ENCODE data around the gene SRCIN1.

DNA sequence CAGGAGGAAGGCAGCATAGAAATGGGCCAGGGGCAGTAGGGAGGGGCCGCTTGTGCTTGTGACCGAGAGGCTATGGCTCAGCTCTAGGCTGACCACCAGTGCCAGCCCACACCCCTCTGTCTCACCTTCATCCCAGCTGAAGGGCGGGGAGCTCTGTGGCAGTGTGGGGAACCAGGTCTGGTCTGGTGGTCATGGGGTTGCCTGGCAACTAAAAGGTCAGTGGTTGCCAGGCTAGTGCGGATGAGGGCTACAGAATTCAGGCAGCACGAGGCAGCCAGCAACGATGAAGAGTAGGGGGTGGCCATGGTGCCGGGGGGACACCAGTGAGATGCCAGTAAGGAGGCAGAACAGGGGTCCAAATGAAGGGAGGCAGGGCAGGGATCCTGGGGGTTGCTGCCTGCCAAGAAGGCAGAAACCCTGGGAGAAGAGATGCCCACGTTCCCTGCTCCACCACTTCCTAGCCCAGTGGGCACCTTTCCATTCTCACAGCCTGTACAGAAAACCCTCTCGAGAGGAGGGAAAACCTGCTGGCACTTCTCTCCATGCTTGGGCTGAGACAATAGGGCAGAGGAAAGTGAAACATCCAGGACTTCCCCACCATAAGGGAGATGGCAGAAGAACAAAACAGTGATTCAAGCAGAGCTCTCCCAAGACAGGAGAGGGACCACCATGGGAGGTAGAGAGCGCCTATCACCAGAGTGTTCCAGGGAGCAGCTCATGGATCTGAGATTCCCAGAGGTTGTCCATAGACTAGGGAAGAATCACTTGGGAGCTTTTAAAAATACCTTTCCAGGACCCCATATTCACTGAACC lies 39.7 kb downstream of the SRCIN1 start:
- TF ChIP-seq, protein P1, sequence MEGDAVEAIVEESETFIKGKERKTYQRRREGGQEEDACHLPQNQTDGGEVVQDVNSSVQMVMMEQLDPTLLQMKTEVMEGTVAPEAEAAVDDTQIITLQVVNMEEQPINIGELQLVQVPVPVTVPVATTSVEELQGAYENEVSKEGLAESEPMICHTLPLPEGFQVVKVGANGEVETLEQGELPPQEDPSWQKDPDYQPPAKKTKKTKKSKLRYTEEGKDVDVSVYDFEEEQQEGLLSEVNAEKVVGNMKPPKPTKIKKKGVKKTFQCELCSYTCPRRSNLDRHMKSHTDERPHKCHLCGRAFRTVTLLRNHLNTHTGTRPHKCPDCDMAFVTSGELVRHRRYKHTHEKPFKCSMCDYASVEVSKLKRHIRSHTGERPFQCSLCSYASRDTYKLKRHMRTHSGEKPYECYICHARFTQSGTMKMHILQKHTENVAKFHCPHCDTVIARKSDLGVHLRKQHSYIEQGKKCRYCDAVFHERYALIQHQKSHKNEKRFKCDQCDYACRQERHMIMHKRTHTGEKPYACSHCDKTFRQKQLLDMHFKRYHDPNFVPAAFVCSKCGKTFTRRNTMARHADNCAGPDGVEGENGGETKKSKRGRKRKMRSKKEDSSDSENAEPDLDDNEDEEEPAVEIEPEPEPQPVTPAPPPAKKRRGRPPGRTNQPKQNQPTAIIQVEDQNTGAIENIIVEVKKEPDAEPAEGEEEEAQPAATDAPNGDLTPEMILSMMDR (IDR thresholded peaks at IDR 0.05), result no peak
- TF ChIP-seq EZH2 (IDR thresholded peaks at IDR 0.05; ENCODE audit: borderline replicate concordance, insufficient read depth, low read depth, low read length, poor library complexity, severe bottlenecking), result no peak

Data from B cell (primary cell).